HepG2 (cell line): ENCODE measurements around the gene CD300H. TPM values are rescaled to one million over a fixed set of nuclear protein-coding genes. Genes with fewer than 3 reads are reported as not detected.

ENCODE experiments used
- BCL6 ChIP-seq: IDR thresholded peaks from 2 replicates; pipeline ENCODE4 v1.6.1; 2016; ENCODE audit warnings: missing genetic modification reagents, missing compliant biosample characterization
- BORCS8-MEF2B ChIP-seq: sonication (generic); formaldehyde crosslinking; IDR thresholded peaks from 2 replicates; pipeline ENCODE4 v1.8.0; 2022; ENCODE audit warnings: mild to moderate bottlenecking, missing genetic modification reagents
- CCAR2 ChIP-seq: fragments of 200-400 bp; formaldehyde crosslinking; optimal IDR thresholded peaks from 2 replicates; pipeline ENCODE3; 2018; ENCODE audit warnings: low read depth, mild to moderate bottlenecking, low read length, moderate library complexity
- CHD4 ChIP-seq: fragments of 200-600 bp; sonication (generic); IDR thresholded peaks from 2 replicates; pipeline ENCODE4 v1.7.0; 2017; ENCODE audit warnings: mild to moderate bottlenecking, low read length, borderline replicate concordance
- GABPB1 ChIP-seq: IDR thresholded peaks from 2 replicates; pipeline ENCODE4 v1.6.1; 2016; ENCODE audit warnings: mild to moderate bottlenecking, missing genetic modification reagents, moderate library complexity, missing compliant biosample characterization
- HNF1B ChIP-seq: sonication (generic); formaldehyde crosslinking; IDR thresholded peaks from 2 replicates; pipeline ENCODE4 v1.5.1; 2020; ENCODE audit warnings: mild to moderate bottlenecking, moderate library complexity, missing genetic modification reagents
- KDM5A ChIP-seq: fragments of 200-600 bp; sonication (generic); IDR thresholded peaks from 2 replicates; pipeline ENCODE4 v1.7.0; 2018; ENCODE audit warnings: antibody characterized with exemption, mild to moderate bottlenecking, low read length, borderline replicate concordance
- MAFG ChIP-seq: sonication (generic); formaldehyde crosslinking; IDR thresholded peaks from 2 replicates; pipeline ENCODE4 v1.5.1; 2020; ENCODE audit warnings: mild to moderate bottlenecking, missing genetic modification reagents
- NFIC ChIP-seq: IDR thresholded peaks from 2 replicates; pipeline ENCODE4 v1.6.1; 2012; ENCODE audit warnings: mild to moderate bottlenecking, low read length, inconsistent platforms
- RAD51 ChIP-seq: fragments of 450-650 bp; IDR thresholded peaks from 2 replicates; pipeline ENCODE4 v1.6.1; 2016; ENCODE audit warnings: borderline replicate concordance
- SMC3 ChIP-seq: IDR thresholded peaks from 2 replicates; pipeline ENCODE4 v1.6.1; 2011; ENCODE audit warnings: low read length, improper control_type of control experiment
- TBX2 ChIP-seq: sonication (generic); formaldehyde crosslinking; IDR thresholded peaks from 2 replicates; pipeline ENCODE4 v1.5.0; 2020; ENCODE audit warnings: missing genetic modification reagents, mild to moderate bottlenecking, borderline replicate concordance
- TEF ChIP-seq: sonication (generic); formaldehyde crosslinking; IDR thresholded peaks from 2 replicates; pipeline ENCODE4 v1.5.0; 2020; ENCODE audit warnings: missing genetic modification reagents
- ZBTB43 ChIP-seq: sonication (generic); formaldehyde crosslinking; conservative IDR thresholded peaks from 2 replicates; pipeline ENCODE4 v1.4.0; 2020; ENCODE audit warnings: missing genetic modification reagents
- ZNF225 ChIP-seq: sonication (generic); formaldehyde crosslinking; IDR thresholded peaks from 2 replicates; pipeline ENCODE4 v1.4.0; 2020; ENCODE audit warnings: mild to moderate bottlenecking, missing genetic modification reagents
- ZNF256 ChIP-seq: sonication (generic); formaldehyde crosslinking; conservative IDR thresholded peaks from 2 replicates; pipeline ENCODE4 v1.4.0; 2020; ENCODE audit warnings: missing genetic modification reagents
- ZNF382 ChIP-seq: sonication (generic); formaldehyde crosslinking; IDR thresholded peaks from 2 replicates; pipeline ENCODE4 v1.5.0; 2020; ENCODE audit warnings: missing genetic modification reagents, mild to moderate bottlenecking, borderline replicate concordance
- ZNF589 ChIP-seq: sonication (generic); formaldehyde crosslinking; conservative IDR thresholded peaks from 2 replicates; pipeline ENCODE4 v1.8.0; 2022; ENCODE audit warnings: mild to moderate bottlenecking, moderate library complexity, missing genetic modification reagents
- ZNF670 ChIP-seq: sonication (generic); formaldehyde crosslinking; IDR thresholded peaks from 2 replicates; pipeline ENCODE4 v1.8.0; 2022; ENCODE audit warnings: mild to moderate bottlenecking, missing genetic modification reagents, borderline replicate concordance
- ZNF674 ChIP-seq: sonication (generic); formaldehyde crosslinking; IDR thresholded peaks from 2 replicates; pipeline ENCODE4 v1.5.0; 2020; ENCODE audit warnings: low read depth, mild to moderate bottlenecking, missing genetic modification reagents
- polyA plus RNA-seq, 8 experiments: library from polyadenylated mRNA; depleted of rRNA in 3 of 8; stranded (reverse) in 7 of 8; unstranded in 1 of 8; fragments of >200 nt; fragmentation: Illumina TruSeq in 4 of 8; extraction: Trizol in 4 of 8; gene quantifications; 2 replicates each; pipeline versions ENCODE4 v1.2.1 to v1.2.3, GENCODE V29; 2011 to 2016; ENCODE audit warnings: low read depth in 4 of 8, missing spikeins in 1 of 8, mixed read lengths in 1 of 8; ENCODE audit not compliant: insufficient read depth in 1 of 8
- total RNA-seq, 5 experiments: library from RNA; depleted of rRNA; stranded (reverse); fragments of >200 nt; fragmentation: Illumina TruSeq; extraction: Trizol; gene quantifications; 2 replicates each; pipeline ENCODE4 v1.2.3, GENCODE V29; 2016; ENCODE audit warnings: low read depth in 1 of 5
- TF ChIP-seq, protein P1 (sequence below): sonication (generic); formaldehyde crosslinking; IDR thresholded peaks from 2 replicates; pipeline ENCODE4 v1.5.1; 2020; ENCODE audit warnings: missing genetic modification reagents, mild to moderate bottlenecking, borderline replicate concordance
- TF ChIP-seq, protein P2 (sequence below): conservative IDR thresholded peaks from 2 replicates; pipeline ENCODE4 v1.6.1; 2018; ENCODE audit warnings: missing genetic modification reagents
- TF ChIP-seq, protein P3 (sequence below): sonication (generic); formaldehyde crosslinking; IDR thresholded peaks from 2 replicates; pipeline ENCODE4 v1.5.1; 2020; ENCODE audit warnings: mild to moderate bottlenecking, missing genetic modification reagents, moderate library complexity

Gene CD300H
- total and polyA plus RNA-seq, 2 of the 13 experiments (the other 11 are each of a cell fraction or from before 2014, with no cell fraction given) = not detected

DNA sequence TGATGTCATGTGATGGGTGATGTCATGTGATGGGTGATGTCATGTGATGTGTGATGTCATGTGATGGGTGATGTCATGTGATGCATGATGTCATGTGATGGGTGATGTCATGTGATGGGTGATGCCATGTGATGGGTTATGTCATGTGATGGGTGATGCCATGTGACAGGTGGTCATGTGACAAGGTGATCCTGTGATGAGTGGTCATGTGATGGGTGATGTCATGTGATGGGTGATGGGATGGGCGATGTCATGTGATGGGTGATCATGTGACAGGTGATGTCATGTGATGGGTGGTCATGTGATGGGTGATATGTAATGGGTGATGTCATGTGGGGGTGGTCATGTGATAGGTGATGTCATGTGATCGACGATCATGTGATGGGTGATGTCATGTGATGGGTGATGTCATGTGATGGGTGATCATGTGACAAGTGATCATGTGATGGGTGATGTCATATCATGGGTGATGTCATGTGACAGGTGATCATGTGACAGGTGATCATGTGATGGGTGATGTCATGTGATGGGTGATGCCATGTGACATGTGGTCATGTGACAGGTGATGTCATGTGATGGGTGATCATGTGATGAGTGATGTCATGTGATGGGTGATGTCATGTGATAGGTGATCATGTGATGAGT, 53.2 kb downstream of the CD300H start (continued):
- TF ChIP-seq TEF (CRISPR knock-in tag) (no peak), SMC3 (no peak), GABPB1 (CRISPR knock-in tag) (no peak), CHD4 (peak; percentile 100), MAFG (no peak), ZNF674 (no peak), NFIC (peak; percentile 85; the same call in 1 of the 2 replicates), ZNF256 (CRISPR knock-in tag) (no peak), ZNF225 (CRISPR knock-in tag) (no peak), TBX2 (CRISPR knock-in tag) (no peak), HNF1B (CRISPR knock-in tag) (no peak), ZBTB43 (no peak), BORCS8-MEF2B (no peak), ZNF382 (no peak), CCAR2 (no peak), ZNF589 (CRISPR knock-in tag) (no peak), RAD51 (peak; percentile 99), ZNF670 (CRISPR knock-in tag) (no peak), KDM5A (no peak), BCL6 (CRISPR knock-in tag) (no peak)
- TF ChIP-seq, protein P1, sequence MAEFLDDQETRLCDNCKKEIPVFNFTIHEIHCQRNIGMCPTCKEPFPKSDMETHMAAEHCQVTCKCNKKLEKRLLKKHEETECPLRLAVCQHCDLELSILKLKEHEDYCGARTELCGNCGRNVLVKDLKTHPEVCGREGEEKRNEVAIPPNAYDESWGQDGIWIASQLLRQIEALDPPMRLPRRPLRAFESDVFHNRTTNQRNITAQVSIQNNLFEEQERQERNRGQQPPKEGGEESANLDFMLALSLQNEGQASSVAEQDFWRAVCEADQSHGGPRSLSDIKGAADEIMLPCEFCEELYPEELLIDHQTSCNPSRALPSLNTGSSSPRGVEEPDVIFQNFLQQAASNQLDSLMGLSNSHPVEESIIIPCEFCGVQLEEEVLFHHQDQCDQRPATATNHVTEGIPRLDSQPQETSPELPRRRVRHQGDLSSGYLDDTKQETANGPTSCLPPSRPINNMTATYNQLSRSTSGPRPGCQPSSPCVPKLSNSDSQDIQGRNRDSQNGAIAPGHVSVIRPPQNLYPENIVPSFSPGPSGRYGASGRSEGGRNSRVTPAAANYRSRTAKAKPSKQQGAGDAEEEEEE = no peak
- TF ChIP-seq, protein P2, sequence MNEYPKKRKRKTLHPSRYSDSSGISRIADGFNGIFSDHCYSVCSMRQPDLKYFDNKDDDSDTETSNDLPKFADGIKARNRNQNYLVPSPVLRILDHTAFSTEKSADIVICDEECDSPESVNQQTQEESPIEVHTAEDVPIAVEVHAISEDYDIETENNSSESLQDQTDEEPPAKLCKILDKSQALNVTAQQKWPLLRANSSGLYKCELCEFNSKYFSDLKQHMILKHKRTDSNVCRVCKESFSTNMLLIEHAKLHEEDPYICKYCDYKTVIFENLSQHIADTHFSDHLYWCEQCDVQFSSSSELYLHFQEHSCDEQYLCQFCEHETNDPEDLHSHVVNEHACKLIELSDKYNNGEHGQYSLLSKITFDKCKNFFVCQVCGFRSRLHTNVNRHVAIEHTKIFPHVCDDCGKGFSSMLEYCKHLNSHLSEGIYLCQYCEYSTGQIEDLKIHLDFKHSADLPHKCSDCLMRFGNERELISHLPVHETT (CRISPR knock-in tag) = no peak
- TF ChIP-seq, protein P3, sequence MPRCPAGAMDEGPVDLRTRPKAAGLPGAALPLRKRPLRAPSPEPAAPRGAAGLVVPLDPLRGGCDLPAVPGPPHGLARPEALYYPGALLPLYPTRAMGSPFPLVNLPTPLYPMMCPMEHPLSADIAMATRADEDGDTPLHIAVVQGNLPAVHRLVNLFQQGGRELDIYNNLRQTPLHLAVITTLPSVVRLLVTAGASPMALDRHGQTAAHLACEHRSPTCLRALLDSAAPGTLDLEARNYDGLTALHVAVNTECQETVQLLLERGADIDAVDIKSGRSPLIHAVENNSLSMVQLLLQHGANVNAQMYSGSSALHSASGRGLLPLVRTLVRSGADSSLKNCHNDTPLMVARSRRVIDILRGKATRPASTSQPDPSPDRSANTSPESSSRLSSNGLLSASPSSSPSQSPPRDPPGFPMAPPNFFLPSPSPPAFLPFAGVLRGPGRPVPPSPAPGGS = no peak
